Stimulated activated CD8-positive, alpha-beta memory T cell treated with anti-CD3 and anti-CD28 coated beads, Interleukin-15, amount 100 ng/mL, for 48 hours (primary cell): Measurements from ENCODE around the gene SUSD4.
"Not testable (repeated sequence)": the region's sequence is repeated elsewhere in the genome, so short reads cannot be mapped to it uniquely, and the experiment has no call there.

ENCODE experiments used
- DNase-seq, 2 donors: peaks; one replicate each; pipeline ENCODE4 v3.0.0-alpha.2; 2020; ENCODE audit warnings: low read depth in 2 of 2

Gene SUSD4

GRCh38 chr1:223251387-223251786, 112.6 kb downstream of the SUSD4 start:
- DNase-seq, result not testable (repeated sequence)

DNA sequence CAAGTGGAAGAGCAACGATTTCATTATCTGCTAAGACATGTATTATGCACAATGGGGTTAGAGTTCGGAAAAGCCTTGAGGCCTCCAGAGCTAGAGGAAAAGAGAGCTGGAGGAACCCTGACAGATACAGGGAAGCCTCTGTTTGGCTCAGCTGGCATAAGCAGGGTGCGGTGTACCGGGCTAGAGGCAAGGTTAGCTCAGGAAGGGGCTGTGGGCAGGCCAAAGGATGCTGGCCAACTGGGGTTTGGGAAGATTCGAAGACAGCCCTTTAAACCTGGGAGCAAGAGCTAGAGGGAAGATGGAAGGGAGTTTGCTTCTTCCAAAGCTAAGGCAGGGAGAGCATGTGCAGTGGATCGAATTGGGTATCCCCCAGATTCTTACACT, 113.4 kb downstream of the SUSD4 start:
- DNase-seq, result no peak

DNA sequence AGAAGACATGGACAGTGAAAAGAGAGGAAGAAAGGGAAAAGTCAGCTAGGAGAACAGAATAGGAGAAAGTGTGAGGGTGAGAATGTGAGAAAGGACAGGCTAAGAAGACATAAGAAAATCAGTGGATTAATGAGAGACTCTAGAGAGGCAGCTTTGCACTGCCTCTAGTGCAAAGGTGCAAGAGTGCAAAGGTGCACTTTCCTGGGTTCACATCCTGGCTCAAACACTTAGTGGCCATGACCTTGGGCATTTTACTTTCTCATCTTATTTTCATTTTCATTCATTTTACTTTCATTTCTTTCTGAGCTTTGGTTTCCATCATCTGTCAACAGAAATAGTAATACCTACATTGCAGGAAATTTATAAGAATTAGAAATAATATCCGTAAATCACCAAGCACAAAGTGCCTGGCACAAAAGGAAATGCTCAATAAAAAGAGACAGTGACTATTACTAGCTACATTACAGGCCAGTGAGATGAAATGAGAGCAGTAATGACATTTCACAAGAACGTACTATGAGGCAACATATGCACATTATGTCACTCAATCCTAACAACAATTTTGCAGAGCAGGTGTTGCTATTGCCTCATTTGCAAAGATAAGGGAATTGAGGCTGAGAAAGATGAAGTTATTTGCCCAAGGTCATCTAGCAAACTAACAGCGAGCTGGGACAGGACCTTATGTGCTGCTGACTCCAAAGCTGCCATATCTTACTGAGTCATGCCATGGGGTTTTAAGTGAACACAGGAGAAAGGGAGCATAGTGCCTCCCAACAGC, 113.9 kb downstream of the SUSD4 start:
- DNase-seq, result no peak

GRCh38 chr1:223248770-223249140, 115.2 kb downstream of the SUSD4 start:
- DNase-seq, result no peak

- DNase-seq, result no peak
Measured at GRCh38 chr1:223248001-223248769, 115.8 kb downstream of the SUSD4 start.

- DNase-seq, result no peak
Measured at GRCh38 chr1:223246476-223247112, 117.4 kb downstream of the SUSD4 start.

GRCh38 chr1:223245983-223246382, 118.0 kb downstream of the SUSD4 start:
- DNase-seq, result no peak

GRCh38 chr1:223245411-223245810, 118.6 kb downstream of the SUSD4 start:
- DNase-seq, result no peak

- no peak for DNase-seq
Measured at GRCh38 chr1:223244366-223245103, 119.4 kb downstream of the SUSD4 start.

- no peak for DNase-seq
Measured at GRCh38 chr1:223243441-223244050, 120.4 kb downstream of the SUSD4 start.

DNA sequence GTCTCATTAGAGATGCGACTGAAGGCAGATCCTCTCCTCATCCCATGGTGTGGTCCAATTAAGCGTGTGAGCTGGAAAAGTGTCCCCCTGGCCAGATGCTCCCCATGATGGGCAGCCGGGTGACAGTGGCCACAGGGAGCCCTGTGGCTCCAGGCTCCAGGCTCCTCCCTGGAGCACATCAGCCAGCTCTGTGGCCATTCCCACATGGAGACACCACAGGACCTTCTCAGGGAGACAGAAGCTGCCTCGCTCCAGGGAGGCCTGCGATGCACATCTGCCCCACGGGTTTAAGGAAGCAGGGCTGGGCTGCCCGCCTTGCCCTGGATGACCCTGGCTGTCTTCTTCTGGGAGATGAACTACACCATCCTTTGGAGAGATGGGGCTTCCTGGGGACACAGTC, 121.0 kb downstream of the SUSD4 start:
- no peak for DNase-seq

GRCh38 chr1:223242382-223242955, 121.5 kb downstream of the SUSD4 start:
- no peak for DNase-seq

DNA sequence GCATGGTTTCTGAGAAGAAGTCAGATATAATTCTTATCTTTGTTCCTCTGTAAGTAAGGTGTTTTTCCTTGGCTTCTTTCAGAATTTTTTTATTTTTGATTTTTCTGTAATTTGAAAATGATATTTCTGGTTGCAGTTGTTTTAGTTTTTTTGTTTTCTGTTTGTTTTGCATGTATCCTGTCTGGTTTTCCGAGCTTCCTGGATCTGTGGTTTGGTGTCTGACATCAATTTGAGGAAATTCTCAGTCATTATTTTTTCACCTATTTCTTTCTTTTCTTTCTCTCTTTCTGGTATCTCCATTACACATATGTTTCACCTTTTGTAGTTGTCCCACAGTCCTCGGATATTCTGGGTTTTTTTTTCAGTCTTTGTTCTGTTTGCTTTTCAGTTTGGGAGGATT, 123.9 kb downstream of the SUSD4 start:
- DNase-seq, result no peak

GRCh38 chr1:223235091-223235490, 128.9 kb downstream of the SUSD4 start:
- no peak for DNase-seq

GRCh38 chr1:223234534-223234933, 129.4 kb downstream of the SUSD4 start:
- no peak for DNase-seq

- DNase-seq, result no peak
Measured at GRCh38 chr1:223234170-223234514, 129.8 kb downstream of the SUSD4 start.

- DNase-seq, result no peak
Measured at GRCh38 chr1:223233410-223234169, 130.4 kb downstream of the SUSD4 start.

- no peak for DNase-seq
Measured at GRCh38 chr1:223233019-223233409, 131.0 kb downstream of the SUSD4 start.

GRCh38 chr1:223231581-223231980, 132.4 kb downstream of the SUSD4 start:
- no peak for DNase-seq

DNA sequence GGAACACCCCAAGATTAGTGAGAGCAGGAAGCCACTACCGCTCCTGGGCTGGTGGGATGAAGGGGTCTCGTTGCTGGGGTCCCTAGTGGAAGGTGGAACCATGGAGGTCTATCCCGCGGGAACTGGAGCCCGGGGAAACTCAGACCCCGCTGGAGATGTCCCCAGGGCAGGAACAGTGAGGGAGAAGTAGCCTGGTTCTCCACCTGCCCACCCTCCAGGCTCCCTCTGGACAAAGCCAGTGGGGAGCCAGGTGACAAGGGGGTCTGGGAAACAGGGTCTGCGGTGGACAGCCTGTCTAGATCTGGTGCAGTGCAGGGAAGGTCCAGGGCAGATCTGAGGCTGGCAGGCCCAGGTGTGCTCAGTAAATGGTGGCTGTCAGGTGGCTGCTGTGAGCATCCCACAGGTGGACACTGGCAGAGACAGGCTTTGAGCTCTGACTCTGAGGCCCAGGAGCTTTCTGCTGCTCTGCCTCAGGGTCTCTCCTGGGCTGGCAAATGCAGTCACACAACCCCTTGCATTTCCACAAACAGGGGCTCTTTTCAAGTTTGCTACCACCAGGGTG, 132.9 kb downstream of the SUSD4 start:
- DNase-seq, result no peak
